IMR-90 (cell line): Measurements from ENCODE around the gene CST9. TPM values are rescaled to one million over a fixed set of nuclear protein-coding genes. Genes with fewer than 3 reads are reported as not detected.

Source experiments
- ATAC-seq: fragments of 200-7000 bp; cut with Tn5 transposase; 2 replicates; pipeline ENCODE4 v1.9.1; 2020; ENCODE audit warnings: low read depth, mild to moderate bottlenecking, moderate library complexity
- BruUV-seq: library from RNA; stranded (reverse); fragments of 400-500 nt; replicated peaks from 2 replicates; lab custom pipeline; 2021; lab: Mats Ljungman, UMichigan
- CTCF ChIA-PET: fragments of 300-600 bp; formaldehyde crosslinking; extraction: SDS; loops from one replicate; lab custom pipeline; 2021; ENCODE audit warnings: antibody characterized with exemption; lab: Yijun Ruan, JAX
- POLR2A ChIA-PET: fragments of 300-600 bp; sonication (Branson Sonifier 250); formaldehyde crosslinking; loops from one replicate; lab custom pipeline; 2022; ENCODE audit warnings: antibody characterized with exemption; ENCODE audit not compliant: unreplicated experiment; lab: Charles Lee
- DNase-seq: peaks from one replicate; pipeline ENCODE4 v3.0.0; 2013
- H2AFZ ChIP-seq: replicated peaks from 2 replicates; pipeline ENCODE3; 2013; ENCODE audit warnings: low read length, mild to moderate bottlenecking; ENCODE audit not compliant: poor library complexity
- H2AK5ac ChIP-seq: 2 replicates; pipeline ENCODE4 v1.6.1; 2013; ENCODE audit warnings: low read depth, low read length, inconsistent platforms
- H2AK9ac ChIP-seq: replicated peaks from 2 replicates; pipeline ENCODE3; 2013; ENCODE audit warnings: mild to moderate bottlenecking, low read depth, low read length, moderate library complexity; ENCODE audit not compliant: poor library complexity
- H2BK120ac ChIP-seq: 2 replicates; pipeline ENCODE4 v1.6.1; 2013; ENCODE audit warnings: low read depth, low read length, inconsistent platforms
- H2BK15ac ChIP-seq: 3 replicates; pipeline ENCODE4 v1.6.1; 2013; ENCODE audit warnings: low read depth, low read length, inconsistent platforms
- H2BK20ac ChIP-seq: 2 replicates; pipeline ENCODE4 v1.6.1; 2013; ENCODE audit warnings: low read depth, mild to moderate bottlenecking, inconsistent platforms, low read length, moderate library complexity
- H2BK5ac ChIP-seq: 2 replicates; pipeline ENCODE4 v1.6.1; 2013; ENCODE audit warnings: mild to moderate bottlenecking, low read depth, low read length, inconsistent platforms; ENCODE audit not compliant: poor library complexity, severe bottlenecking
- H3K14ac ChIP-seq: replicated peaks from 2 replicates; pipeline ENCODE4 v1.6.1; 2013; ENCODE audit warnings: low read depth, low read length, inconsistent platforms
- H3K18ac ChIP-seq: 2 replicates; pipeline ENCODE4 v1.6.1; 2013; ENCODE audit warnings: low read depth, low read length, control low read depth
- H3K23ac ChIP-seq: 2 replicates; pipeline ENCODE4 v1.6.1; 2013; ENCODE audit warnings: low read depth, low read length, inconsistent platforms
- H3K27ac ChIP-seq: 2 replicates; pipeline ENCODE4 v1.5.1; 2013; ENCODE audit warnings: mild to moderate bottlenecking, control low read depth, low read length; ENCODE audit not compliant: insufficient read depth
- H3K27me3 ChIP-seq: 2 replicates; pipeline ENCODE4 v1.6.1; 2013; ENCODE audit warnings: low read length; ENCODE audit not compliant: control insufficient read depth, insufficient read depth
- H3K36me3 ChIP-seq: 2 replicates; pipeline ENCODE4 v1.6.1; 2013; ENCODE audit warnings: low read length, mixed read lengths; ENCODE audit not compliant: control insufficient read depth, insufficient read depth
- H3K4ac ChIP-seq: 2 replicates; pipeline ENCODE4 v1.6.1; 2013; ENCODE audit warnings: low read depth, low read length, inconsistent platforms
- H3K4me1 ChIP-seq: 2 replicates; pipeline ENCODE4 v1.6.1; 2013; ENCODE audit warnings: low read length, mixed read lengths; ENCODE audit not compliant: control insufficient read depth, insufficient read depth
- H3K4me2 ChIP-seq: 2 replicates; pipeline ENCODE4 v1.6.1; 2013; ENCODE audit warnings: low read depth, mild to moderate bottlenecking, control low read depth, low read length, moderate library complexity
- H3K4me3 ChIP-seq: 2 replicates; pipeline ENCODE4 v1.5.1; 2013; ENCODE audit warnings: low read depth, mild to moderate bottlenecking, control low read depth, low read length, moderate library complexity; ENCODE audit not compliant: insufficient read depth
- H3K56ac ChIP-seq: 2 replicates; pipeline ENCODE4 v1.6.1; 2013; ENCODE audit warnings: low read length, inconsistent platforms; ENCODE audit not compliant: insufficient read depth; ENCODE audit errors: extremely low read depth
- H3K79me1 ChIP-seq, 2 experiments: 2 replicates each; pipeline ENCODE4 v1.6.1; 2013; ENCODE audit warnings: low read length in 2 of 2, inconsistent platforms in 1 of 2, low read depth in 1 of 2
- H3K9ac ChIP-seq: 2 replicates; pipeline ENCODE4 v1.6.1; 2013; ENCODE audit warnings: low read depth, low read length, control low read depth
- H3K9me1 ChIP-seq: 2 replicates; pipeline ENCODE4 v1.6.1; 2013; ENCODE audit warnings: low read length, inconsistent platforms; ENCODE audit not compliant: insufficient read depth
- H3K9me3 ChIP-seq: 2 replicates; pipeline ENCODE4 v1.6.1; 2013; ENCODE audit warnings: low read length; ENCODE audit not compliant: control insufficient read depth, insufficient read depth
- H4K20me1 ChIP-seq: 2 replicates; pipeline ENCODE4 v1.6.1; 2013; ENCODE audit warnings: low read length, inconsistent platforms; ENCODE audit not compliant: insufficient read depth
- H4K5ac ChIP-seq: 2 replicates; pipeline ENCODE4 v1.6.1; 2013; ENCODE audit warnings: mild to moderate bottlenecking, low read depth, low read length, control low read depth
- H4K8ac ChIP-seq, 2 experiments: 2 replicates each; pipeline ENCODE4 v1.6.1; 2013; ENCODE audit warnings: low read depth in 2 of 2, low read length in 2 of 2, control low read depth in 1 of 2, inconsistent platforms in 1 of 2
- H4K91ac ChIP-seq: 2 replicates; pipeline ENCODE4 v1.6.1; 2013; ENCODE audit warnings: low read depth, low read length, inconsistent platforms; ENCODE audit not compliant: insufficient read depth
- CEBPB ChIP-seq: IDR thresholded peaks from 2 replicates; pipeline ENCODE4 v1.6.1; 2012; ENCODE audit warnings: low read depth, low read length, improper control_type of control experiment
- CHD1 ChIP-seq: IDR thresholded peaks from 2 replicates; pipeline ENCODE4 v1.6.1; 2012; ENCODE audit warnings: low read depth, low read length, improper control_type of control experiment
- MAFK ChIP-seq: IDR thresholded peaks from 2 replicates; pipeline ENCODE4 v1.6.1; 2012; ENCODE audit warnings: low read depth, low read length, improper control_type of control experiment
- MAZ ChIP-seq: IDR thresholded peaks from 2 replicates; pipeline ENCODE4 v1.6.1; 2012; ENCODE audit warnings: low read depth, mild to moderate bottlenecking, low read length, improper control_type of control experiment, moderate library complexity, borderline replicate concordance
- POLR2A ChIP-seq: IDR thresholded peaks from 2 replicates; pipeline ENCODE4 v1.6.1; 2012; ENCODE audit warnings: mild to moderate bottlenecking, low read depth, low read length
- RAD21 ChIP-seq: IDR thresholded peaks from 2 replicates; pipeline ENCODE4 v1.6.1; 2012; ENCODE audit warnings: low read length, improper control_type of control experiment
- RCOR1 ChIP-seq: IDR thresholded peaks from 2 replicates; pipeline ENCODE4 v1.6.1; 2012; ENCODE audit warnings: mild to moderate bottlenecking, low read length, improper control_type of control experiment; ENCODE audit not compliant: insufficient replicate concordance
- SMC3 ChIP-seq: fragments of 150-350 bp; IDR thresholded peaks from 2 replicates; pipeline ENCODE4 v1.6.1; 2016; ENCODE audit warnings: low read depth, mild to moderate bottlenecking, antibody characterized with exemption, low read length, moderate library complexity
- WGBS, 2 experiments: methylation state at CpG; one replicate each; pipeline versions ENCODE4 v1.1.5 to v1.1.7; 2013; ENCODE audit warnings: missing lambda C conversion rate in 2 of 2; ENCODE audit not compliant: insufficient read length in 1 of 2; ENCODE audit errors: extremely low coverage in 2 of 2; 5-methylcytosine and 5-hydroxymethylcytosine counted together
- dilution Hi-C: fragments of 300-500 bp; cut with HindIII; formaldehyde crosslinking; loops from one replicate; pipeline ENCODE4 v1.14.3; 2018; ENCODE audit warnings: low sequenced_read_pairs; ENCODE audit not compliant: unreplicated experiment
- in situ Hi-C: fragments of 300-500 bp; cut with MboI; formaldehyde crosslinking; loops from 3 replicates; pipeline ENCODE4 v1.14.3; 2019; ENCODE audit warnings: low sequenced_read_pairs, inconsistent platforms, mixed read lengths
- intact Hi-C: fragments of 100-400 bp; cut with micrococcal nuclease; formaldehyde crosslinking; loops from 2 replicates; pipeline ENCODE4 v1.10.0; 2022
- polyA plus RNA-seq, 3 experiments: library from polyadenylated mRNA; depleted of rRNA; stranded (reverse); fragments of >200 nt; gene quantifications; 2 replicates each; pipeline ENCODE4 v1.2.3, GENCODE V29; 2012; ENCODE audit warnings: low replicate concordance in 1 of 3
- total RNA-seq: library from RNA; depleted of rRNA; stranded (reverse); fragments of >200 nt; gene quantifications from 2 replicates; pipeline ENCODE4 v1.2.3, GENCODE V29; 2012
- TF ChIP-seq, protein P1 (sequence below): fragments of 150-350 bp; IDR thresholded peaks from 2 replicates; pipeline ENCODE4 v1.6.1; 2017; ENCODE audit warnings: mild to moderate bottlenecking, antibody characterized with exemption, low read length, low read depth

Gene CST9
- total and polyA plus RNA-seq, 2 of the 4 experiments (the other 2 are of a cell fraction), result not detected

DNA sequence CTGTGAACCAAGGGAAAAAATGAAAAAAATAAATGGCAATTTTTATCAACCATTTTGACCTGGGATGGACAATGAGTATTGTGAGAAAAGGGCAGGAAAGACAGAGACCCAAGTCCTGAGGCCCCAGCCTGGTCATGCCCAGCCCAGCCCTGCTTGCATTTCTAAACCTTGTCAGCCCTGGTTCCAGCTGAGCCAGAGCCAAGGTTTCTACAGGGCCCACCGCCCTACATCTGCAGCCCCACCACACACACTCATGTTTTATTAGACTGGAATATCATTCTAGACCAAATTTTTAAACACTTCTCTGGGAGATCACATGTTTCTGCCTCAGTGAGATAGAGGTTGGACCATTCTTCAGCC, 36.8 kb downstream of the CST9 start:
- Histone ChIP-seq H3K9me3 (no peaks in the 10 kb centered on the region), H3K4me3 (no peak overlapping the region), H4K91ac (no peak overlapping the region), H2BK20ac (no peak overlapping the region), H3K4me1 (no peaks in the 10 kb centered on the region), H2AFZ (no peak overlapping the region), H4K20me1 (no peaks in the 10 kb centered on the region), H3K18ac (no peak overlapping the region), H3K4ac (no peak overlapping the region), H4K8ac (no peak overlapping the region), H2BK5ac (no peak overlapping the region), H3K36me3 (no peaks in the 10 kb centered on the region), H3K27me3 (peaks cover 3% of the 10 kb centered on the region), H2AK9ac (no peak overlapping the region), H3K79me1 (no peaks in the 10 kb centered on the region), H2BK120ac (no peak overlapping the region), H3K9me1 (no peaks in the 10 kb centered on the region), H3K14ac (no peak overlapping the region), H3K4me2 (no peak overlapping the region), H3K23ac (no peak overlapping the region), H2AK5ac (no peak overlapping the region), H3K9ac (no peak overlapping the region), H2BK15ac (no peak overlapping the region), H3K27ac (no peak overlapping the region), H4K5ac (no peak overlapping the region), H3K56ac (no peak overlapping the region)
- in situ Hi-C loops, result no loop called here
- CTCF ChIA-PET, result no interaction called here
- intact Hi-C loops, result no loop called here
- no TSS peak for BruUV-seq
- ATAC-seq (no peak), DNase-seq (no peak)
- no CpG with 5 or more reads among the region's 1 CpG for WGBS, 2 experiments
- POLR2A ChIA-PET, result no interaction called here
- TF ChIP-seq MAFK (no peak), RAD21 (no peak), POLR2A (no peak), CHD1 (no peak), RCOR1 (no peak), SMC3 (no peak), CEBPB (no peak), MAZ (no peak)
- TF ChIP-seq, protein P1, sequence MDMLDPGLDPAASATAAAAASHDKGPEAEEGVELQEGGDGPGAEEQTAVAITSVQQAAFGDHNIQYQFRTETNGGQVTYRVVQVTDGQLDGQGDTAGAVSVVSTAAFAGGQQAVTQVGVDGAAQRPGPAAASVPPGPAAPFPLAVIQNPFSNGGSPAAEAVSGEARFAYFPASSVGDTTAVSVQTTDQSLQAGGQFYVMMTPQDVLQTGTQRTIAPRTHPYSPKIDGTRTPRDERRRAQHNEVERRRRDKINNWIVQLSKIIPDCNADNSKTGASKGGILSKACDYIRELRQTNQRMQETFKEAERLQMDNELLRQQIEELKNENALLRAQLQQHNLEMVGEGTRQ, result no peak
- dilution Hi-C loops, result no loop called here
